GM21515 (cell line): ENCODE data around the gene MORN1.
A peak's percentile ranks its signal among the peaks of the same experiment; 100 is the strongest.
"Not testable (repeated sequence)": the region's sequence is repeated elsewhere in the genome, so short reads cannot be mapped to it uniquely, and the experiment has no call there.

Experiments used
- ATAC-seq: cut with Tn5 transposase; IDR thresholded peaks from one replicate; pipeline ENCODE4 v1.9.1; 2021; ENCODE audit not compliant: unreplicated experiment

The MORN1 gene

DNA sequence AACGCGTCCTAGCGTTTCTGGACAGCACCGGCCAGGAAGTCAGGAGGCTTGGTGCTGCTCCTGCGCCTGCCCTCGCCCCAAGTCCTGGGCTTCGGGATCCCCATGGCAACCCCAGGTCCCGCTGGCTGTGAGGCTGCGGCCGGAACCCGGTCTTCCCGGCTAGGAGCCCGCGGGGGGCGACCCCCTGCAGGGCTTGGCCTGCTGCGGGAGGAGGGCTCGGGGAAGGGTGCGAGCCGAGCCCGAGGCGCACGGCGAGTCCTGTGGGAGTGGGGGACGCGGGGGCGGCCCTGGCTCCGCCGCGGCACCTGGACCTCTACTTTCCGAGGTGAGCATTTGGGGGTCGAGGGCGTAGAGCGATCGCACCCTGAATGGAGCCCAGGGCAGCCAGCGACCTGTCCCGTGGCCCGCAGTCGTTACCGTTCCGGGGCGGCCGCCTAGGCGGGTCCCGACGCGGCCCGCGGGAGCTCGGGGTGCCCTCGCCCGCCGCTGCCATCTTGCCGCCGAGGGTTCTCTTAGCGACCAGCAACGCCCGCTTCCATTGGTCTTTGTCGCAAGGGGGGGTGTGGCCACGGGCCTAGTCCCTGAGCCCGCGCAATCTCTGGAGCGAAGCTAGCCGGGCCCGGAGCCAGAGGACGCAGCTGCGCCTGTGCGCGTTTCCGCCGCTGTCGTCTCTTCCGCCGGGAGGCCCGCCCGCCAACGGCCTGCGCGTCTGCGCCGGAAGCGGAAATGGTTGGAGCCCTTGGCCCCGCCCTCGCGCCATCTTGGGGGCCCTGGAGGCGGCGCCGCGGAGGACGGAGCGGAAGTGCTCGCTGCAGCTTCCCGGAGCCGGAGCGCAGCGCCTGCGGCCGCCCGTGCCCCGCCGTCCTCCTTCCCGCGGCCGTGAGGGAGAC lies at the start of gene MORN1, which contains the start of gene RER1:
Gene MORN1, minus strand, starts transcription at position 514 of the 890 bp plus-strand sequence. Its CDS starts 21 bp downstream, at position 493.
Gene RER1, plus strand, starts transcription at position 801 of the 890 bp plus-strand sequence. CDS start 3,950 bp downstream, outside the sequence.
- ATAC-seq: peak; percentile 89

DNA sequence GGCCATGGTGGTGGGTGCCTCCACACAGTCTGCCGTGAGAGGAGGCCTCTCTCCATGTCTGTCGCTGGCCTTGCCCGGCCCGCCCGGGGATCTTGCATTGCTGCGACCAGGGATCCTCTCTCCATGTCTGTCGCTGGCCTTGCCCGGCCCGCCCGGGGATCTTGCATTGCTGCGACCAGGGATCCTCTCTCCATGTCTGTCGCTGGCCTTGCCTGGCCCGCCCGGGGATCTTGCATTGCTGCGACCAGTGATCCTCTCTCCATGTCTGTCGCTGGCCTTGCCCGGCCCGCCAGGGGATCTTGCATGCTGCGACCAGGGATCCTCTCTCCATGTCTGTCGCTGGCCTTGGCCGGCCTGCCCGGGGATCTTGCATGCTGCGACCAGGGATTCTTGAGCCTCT lies 49.0 kb upstream of the MORN1 start:
- not testable (repeated sequence) for ATAC-seq

DNA sequence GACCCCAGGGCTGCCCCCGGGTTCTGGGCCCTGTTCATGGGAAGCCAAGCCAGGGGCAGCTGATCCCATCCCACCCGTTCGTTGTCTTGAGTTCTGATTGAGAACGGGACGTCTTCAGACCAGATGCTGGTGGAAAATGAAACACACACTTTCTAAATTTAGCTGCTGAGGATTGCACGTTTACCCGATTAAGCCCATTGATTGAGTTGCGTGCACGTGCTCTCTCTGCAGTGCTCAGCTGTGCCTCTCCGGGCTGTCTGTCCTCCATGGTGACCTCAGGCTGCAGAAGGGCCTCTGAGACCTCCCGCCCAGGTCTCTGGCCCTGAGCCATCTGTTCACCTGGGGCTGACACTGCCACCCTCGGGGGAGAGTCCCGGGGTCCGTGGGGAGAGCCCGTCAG lies 48.0 kb upstream of the MORN1 start:
- no peak for ATAC-seq

DNA sequence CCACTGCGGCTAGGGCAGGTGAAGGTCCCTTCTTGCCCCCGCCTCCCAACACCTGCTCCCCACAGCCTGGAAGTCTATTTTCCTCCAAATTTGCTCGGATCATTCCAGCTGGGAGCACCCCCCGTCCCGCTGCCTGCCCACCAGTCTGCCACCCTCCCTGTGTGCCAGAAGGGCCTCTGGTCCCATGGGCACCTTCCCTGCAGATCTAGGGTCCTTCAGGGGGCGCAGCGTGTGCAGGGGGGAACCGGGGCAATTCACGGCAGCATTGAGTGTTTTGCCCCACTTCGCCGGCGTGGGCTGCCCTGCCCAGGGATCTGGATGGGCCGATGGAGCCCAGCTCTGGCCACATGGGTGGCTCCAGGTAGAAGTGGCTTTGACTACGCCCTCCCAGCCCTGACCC lies 47.3 kb upstream of the MORN1 start:
- ATAC-seq: no peak

DNA sequence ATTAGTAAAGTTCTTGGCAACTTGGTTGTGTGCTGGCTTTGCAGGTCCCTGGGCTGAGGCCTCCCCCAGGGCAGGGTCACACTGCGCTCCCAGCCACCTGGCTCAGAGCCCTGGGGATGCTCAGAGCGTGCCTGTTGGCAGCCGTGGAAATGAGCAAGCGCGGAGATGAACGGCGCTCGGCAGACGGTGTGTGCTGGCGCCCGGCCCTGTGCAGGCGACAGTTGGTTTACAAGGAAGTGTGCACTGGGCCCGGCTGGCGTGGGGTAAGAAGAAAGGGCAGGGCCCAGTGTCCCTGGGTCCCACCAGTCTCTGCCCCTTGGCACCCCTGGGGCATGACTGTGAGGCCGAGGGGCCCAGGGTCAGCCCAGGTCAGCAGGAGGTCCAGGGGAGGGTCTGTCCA lies 46.7 kb upstream of the MORN1 start:
- no peak for ATAC-seq

DNA sequence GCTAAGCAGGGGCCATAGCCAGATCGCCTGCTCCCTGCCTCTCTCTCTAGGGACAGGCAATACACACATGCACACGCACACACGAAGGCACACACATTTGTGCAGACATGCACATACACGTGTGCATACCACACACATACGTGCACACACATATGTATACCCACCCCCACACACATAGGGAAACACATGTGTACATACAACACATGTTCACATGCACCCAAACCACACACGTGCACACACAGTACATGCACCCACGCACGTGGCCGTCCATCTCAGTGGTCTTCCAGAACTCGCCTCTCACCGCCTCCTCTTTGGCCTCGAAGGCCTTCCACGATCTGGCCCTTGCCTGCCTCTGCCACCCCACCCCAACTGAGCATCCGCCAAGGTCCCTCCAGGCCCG lies 46.3 kb upstream of the MORN1 start:
- no peak for ATAC-seq

DNA sequence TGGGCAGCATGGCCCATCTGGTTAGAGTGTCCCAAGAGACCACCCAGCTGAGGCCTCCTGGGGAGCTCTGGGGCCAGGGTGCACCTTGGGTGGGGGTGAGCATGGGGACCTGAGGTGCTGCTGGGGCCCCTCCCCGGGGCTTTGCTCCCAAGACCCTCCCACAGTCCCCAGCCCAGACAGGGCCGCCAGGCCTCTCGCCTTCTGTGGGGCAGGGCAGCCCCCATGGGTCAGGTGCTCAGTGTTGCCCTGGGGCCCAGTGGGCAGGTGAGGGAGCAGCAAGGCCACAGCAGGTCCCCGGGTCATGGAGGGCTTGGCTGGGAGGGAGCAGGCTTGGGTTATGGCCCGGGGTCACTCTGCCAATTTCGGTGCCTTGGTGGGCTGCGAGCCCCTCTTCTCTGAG lies 45.5 kb upstream of the MORN1 start:
- ATAC-seq: no peak

DNA sequence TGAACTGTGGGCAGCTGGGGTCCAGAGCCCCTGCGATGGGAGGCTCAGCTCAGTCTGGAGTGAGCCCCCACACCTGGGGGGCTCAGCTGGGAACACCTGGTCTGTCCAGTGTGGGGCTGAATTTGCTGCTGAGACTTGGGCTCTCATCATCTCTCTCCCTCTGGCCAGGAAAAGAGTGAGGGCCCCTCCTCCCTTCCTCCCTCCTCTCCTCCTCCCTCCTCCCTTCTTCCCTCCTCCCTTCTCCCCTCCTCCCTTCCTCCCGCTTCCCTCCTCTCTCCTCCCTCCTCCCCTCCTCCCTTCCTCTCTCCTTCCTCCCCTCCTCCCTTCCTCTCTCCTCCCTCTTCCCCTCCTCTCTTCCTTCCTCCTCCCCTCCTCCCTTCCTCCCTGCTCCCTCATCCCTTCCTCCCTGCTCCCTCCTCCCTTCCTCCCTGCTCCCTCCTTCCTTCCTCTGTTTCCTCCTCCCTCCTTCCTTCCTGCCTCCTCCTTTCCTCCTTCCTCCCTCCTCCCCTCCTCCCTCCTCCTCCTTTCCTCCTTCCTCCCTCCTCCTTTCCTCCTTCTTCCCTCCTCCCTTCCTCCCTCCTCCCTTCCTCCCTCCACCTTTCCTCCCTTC lies 44.5 kb upstream of the MORN1 start:
- no peak for ATAC-seq

DNA sequence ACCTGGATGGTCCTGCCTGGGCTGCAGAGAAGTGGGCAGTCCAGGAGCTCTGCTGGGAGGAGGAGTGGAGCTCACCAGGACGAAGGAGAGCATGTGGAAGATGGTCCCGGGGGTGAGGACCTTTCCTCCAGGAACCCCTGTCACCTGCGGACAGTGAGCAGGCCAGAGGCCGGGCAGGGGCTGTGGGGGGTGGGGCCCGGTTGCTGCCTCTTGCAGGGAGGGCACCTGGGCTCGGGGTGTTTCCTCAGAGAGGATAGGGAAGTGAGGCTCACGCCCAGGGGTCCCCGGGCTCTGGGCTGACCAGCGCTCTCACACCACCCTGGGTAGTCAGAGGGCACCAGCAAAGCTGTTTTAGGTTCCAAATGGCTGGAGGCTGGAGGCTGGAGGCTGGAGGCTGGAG lies 43.7 kb upstream of the MORN1 start:
- ATAC-seq: no peak

DNA sequence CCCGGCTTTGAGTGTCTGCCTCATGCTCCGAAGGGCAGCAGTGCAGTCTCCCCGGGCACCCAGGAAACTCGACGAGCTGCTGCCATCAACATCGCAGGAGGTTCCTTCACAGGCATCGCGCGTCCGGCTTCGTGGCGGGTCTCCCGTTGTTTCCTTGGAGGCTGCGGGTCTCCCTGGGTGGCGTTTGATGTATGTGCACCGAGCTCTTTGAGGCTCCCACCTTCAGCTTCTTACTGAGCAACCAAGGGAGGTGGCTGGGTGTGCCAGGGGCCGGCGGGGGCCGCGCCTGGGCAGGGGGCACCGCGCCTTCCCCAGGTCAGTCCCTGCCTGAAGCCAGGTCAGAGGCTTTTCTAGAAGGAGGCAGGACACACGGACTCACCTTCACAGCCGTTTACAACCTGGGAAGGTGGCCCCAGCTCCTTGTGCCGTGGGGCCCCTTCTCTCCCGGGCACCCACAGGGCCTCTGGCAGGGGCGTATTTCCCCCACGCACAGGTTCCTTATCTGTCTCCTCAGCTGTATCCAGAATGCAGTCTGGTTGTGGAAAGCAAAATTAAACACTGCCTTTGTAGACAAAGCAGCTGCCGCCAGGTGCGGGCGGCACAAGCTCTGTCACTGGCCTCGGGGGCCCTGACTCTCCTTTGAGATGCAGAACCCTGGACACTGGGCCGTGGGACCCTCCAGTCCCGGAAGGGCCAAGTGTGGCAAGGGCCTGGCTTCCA lies 42.7 kb upstream of the MORN1 start:
- ATAC-seq: no peak

DNA sequence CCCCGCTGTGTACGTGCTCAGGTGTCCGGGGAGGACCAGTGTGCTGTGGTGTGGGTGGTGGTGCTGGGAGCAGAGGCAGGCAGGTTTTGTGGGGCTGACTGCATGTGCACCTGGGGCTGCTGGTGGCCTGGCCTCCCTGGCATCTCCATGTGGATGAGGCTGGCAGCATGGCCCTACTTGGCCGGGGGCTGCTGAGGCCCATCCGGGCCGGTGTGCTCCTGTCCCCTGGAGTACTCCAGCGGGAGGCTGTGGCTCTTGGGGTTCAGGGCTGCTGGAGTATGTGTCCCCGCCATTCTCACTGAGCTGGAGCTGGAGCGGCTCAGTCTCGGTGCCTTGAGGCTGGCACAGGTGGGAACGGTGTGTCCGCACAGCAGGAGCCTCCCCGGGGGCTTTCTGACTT lies 41.8 kb upstream of the MORN1 start:
- ATAC-seq: no peak

DNA sequence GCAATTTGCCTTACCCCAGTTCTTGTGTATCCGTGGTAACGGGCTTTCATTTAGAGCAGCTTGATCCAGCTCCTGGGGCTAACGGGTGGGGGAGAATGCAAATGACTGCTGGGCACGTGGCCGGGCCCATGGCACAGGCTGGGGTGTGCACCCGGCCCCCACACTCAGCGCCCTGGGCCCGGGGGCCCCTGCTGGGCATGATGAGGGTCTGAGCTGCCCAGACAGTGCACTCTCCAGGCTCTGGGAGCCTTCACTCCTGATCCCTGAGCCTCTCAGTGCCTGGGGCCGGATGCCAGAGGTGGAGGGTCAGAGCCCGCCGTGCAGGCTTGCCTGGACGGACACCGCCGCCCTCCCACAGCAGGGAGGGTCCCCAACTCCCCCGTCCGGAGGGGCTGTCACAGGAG lies 41.1 kb upstream of the MORN1 start:
- ATAC-seq: no peak

DNA sequence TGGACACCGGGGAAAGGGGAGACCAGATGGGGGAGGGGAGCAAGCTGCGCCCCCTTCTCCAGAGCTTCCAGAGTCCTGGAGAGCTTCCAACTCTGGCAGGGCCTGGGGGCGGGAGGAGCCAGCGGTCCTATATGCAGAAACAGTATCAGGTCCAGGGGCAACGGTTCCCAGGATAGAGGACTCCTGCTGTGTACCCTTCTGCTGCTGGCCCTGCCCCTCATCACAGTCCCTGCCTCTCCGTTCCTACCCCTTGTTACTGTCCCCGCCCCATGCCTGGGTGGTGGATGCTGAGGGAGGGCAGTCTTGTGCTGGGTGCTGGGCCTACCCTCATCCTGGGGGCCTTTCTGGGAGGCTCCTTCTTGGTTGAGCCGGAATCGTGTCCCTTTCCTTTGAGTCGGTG lies 40.2 kb upstream of the MORN1 start:
- ATAC-seq: no peak

DNA sequence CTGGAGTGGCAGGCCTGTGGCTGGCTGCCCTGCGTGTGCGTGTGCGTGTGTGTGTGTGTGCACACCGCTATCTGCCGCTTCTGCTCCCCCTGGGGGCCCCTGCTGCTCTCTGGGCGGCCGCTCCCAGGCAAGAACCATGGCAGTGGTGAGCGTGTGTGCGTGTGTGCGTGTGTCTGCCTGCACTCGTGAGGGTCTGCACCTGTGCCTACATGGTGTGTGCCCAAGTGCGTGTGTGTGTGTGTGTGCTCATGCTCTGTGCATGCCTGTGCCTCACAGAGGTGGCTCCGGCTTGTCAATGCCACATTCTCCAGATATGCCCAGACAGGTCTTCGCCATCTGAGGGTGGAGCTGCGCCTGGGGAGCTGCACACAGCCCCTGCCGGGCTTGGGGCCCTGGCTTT lies 39.7 kb upstream of the MORN1 start:
- no peak for ATAC-seq

DNA sequence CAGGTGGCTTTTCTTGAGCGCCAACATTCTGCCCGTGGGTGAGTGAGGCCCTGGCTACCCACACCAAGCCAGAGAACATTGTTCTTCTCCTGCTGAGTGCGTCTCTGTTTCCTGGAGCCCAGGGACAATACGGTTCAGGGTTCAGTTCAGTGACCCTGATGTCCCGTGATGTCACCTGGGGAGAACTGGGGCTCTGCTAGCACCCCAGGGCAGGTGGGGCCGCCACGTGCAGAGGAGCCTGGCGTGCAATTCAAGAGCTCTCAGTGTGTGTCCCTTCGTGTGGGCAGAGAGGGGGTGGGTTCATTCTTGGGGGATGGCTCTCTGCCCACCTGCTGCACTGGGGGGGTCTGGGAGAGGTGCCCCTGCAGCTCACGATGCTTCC lies 39.2 kb upstream of the MORN1 start:
- no peak for ATAC-seq

DNA sequence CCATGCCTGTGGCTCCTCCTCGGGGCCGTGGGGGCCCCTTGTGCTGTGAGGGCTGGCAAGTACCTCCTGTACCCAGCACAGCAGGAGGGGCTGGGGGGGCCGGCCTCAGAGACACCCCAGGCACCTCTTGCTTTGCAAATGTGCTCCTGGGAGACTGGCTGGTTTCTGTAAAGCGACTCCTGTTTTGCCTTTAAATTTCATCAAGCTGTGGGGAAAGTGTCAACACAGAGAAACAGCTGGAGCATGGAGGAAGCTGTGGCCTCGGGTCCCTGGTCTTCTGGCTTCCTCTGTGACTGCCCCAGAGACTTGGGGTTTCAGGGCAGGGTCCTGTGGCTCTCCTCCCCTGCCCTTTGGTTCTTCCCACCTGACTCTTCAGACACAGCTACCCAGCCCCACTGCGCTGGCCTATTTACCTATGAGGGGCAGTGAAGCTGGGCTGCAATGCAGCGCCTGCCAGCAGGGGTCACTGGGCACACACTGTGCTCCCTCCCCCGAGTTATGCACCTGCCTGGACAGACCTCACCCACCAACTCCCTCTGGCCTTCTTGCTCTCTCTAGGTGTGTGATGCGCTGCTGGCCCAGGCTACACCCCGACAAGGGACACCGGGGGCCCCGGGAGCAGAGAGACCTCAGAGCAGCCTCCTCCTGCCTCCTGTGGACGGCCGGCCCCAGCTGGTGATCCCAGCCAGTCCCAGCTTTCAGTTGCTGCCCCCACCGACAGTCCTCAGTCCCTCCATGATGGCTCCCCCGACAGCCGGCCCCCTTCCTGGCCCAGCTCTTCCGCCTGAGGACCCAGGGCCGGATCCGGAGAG lies 38.6 kb upstream of the MORN1 start:
- ATAC-seq: no peak

DNA sequence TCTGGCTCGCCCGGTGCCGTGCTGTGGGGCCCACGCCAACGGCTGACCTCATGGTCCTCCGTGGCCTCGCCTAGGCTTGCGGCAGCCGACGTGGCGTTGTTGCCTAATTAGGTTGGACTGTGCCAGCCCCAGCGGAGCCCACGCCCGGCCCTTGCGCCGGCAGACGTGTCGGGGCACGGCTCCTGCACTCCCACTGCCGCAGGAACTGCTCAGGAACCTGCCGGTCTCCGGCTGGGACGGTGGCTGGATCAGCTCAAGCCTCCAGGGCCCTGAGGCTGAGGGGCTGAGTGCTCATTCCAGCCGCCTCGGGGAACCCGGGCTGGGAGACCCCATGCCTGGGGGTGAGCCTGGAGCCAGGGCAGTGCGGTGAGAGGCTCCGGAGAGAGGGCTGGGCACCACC lies 37.1 kb upstream of the MORN1 start:
- no peak for ATAC-seq

DNA sequence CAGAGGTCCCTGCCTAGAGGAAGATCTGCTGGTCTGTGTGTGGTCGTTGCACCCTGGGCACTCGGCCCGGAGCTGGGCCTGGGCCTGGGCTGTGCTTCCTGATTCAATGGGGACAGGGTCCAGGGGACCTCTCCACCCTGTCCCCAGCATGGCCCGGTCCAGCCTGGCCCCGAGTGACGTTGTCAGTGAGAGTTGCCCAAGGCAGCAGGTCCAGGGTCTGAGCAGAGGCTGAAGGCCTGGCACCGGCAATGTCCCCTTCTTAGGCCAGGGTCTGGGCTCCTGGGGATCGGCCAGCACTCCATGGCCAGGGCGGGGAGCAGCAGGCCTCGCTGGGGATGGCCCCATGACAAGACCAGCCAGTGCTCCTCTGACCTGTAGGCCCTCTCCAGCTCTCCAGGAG lies 36.6 kb upstream of the MORN1 start:
- ATAC-seq: no peak

DNA sequence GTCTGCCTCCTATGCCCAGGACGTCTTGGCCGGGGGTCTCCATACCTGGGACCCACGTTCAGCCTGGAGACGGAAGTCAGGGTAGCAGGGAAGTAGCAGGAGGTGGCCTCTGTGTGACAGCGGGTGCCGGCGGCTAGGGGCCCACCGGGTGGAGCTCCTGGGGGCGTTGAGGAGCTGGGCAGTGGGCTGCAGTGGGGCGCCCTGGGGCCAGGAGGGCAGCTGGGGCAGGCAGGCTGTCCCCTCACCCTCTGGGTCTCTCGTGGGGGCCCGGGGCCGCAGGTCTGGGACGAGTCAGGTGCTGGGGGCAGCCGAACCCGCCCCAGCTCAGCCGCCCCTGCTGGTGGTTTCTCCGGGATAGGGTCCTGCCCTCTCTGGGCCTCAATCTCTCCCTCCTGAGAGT lies 35.7 kb upstream of the MORN1 start:
- no peak for ATAC-seq

DNA sequence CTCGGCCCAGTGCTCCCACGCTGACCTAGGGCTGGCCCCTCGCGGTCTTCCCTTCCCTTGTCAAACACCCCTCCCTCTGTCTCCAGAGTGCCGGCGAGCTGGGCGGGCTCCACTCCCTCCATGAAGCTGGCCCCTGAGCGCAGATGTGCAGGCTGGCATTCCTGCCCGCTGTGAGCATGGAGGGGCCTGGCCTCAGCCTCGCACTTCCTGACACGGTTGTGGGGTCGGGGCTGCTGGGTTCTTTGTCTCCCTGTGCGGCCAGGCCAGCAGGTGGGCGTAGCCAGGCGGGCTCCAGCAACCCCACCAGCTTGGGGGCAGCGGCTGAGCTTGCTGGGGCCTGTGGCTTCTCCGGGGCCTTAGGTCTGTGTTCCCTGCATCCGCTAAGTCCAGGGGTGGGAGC lies 35.2 kb upstream of the MORN1 start:
- no peak for ATAC-seq

DNA sequence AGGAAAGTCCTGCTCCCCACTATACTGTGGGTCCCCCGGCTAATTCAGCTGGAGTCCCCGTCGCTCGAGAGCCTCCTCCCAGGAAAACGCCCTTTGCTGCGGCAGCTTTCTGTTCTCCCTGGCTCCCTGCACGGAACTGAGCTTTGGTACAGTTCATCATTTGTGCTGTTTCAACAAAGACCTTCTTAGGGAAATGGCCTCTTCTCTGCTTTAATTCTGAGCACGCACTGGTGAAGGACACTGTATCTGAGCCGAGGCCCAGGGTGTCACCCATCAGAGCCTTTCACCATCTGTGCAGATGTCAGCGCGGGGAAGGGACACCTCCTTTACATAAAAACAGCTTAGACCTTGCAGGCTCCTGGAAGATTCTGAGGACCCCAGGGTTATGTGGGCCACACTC lies 34.5 kb upstream of the MORN1 start:
- no peak for ATAC-seq
